Measurements from ENCODE around the gene KNOP1.
"Not testable (repeated sequence)": the region's sequence is repeated elsewhere in the genome, so short reads cannot be mapped to it uniquely, and the experiment has no call there.

The KNOP1 gene

DNA sequence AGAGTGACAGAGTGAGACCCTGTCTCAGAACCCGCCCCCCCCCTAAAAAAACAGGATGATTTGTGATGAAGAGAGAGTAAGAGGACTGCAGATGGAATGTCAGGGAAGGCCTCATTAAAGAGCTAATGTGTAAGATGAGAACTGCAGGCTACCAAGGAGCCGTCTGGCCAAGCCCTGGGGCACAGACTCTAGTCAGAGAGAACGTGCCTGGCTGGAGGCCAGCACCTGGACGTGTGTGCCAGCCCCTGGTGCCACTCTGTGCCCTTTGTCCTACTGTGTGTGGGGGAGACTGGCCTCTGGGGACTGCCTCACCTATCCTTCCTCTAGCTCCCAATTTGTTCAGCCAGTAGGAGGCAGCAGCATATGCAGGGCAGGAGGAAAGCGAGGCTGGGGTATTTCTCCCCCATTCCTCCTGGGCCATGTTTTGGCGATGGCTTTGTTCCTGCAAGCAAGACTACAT is 37.1 kb downstream of the KNOP1 start:
- DNase-seq: no peak

DNA sequence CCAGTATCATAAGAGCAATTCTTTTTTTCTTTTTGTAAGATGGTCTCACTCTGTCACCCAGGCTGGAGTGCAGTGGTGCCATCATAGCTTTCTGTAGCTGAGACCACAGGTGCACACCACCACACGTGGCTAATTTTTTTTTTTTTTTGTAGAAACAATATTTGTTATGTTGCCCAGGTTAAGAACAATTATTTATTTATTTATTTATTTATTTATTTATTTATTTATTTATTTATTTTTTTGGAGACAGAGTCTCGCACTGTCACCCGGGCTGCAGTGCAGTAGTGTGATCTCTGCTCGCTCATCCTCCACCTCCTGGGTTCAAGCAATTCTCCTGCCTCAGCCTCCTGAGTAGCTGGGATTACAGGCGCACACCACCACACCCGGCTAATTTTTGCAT is 38.7 kb downstream of the KNOP1 start:
- not testable (repeated sequence) for DNase-seq

DNA sequence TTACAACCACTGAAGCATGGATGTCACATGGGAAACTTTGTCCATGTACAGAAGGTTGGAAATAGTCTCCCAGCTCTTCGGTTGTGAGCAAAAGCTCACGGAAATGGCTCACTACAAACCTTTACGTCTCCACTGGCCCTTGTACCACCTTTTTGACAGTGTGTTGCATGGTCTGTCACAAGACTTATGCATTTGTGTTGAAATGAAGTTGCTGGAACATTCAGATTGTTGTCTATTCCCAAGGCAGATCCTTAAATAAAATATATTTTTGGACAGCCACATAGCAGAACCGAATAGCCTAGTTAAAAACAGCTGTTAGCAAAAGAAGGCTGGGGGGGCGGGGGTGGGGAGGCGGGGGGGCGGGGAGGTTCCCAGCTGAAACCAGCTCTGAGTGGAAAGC is 39.2 kb downstream of the KNOP1 start:
- DNase-seq: no peak

DNA sequence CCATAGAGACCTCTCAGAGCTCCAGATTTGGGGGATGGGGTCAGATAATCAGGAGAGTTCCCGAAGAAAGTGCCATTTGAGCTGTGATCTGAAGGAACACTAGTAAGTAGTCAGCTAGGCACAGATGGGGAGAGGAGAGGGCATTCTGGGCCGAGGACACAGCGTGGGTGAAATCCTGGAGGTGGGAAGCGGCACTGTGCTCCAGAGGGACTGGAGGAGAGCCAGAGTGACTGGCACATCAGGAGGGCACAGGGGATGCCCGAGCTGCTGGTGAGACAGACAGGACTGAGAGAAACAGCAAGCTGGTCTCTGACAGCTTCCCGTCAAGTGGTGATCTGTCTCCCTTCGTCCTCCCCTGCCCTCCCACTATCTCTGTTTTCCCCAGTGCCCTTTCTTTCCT is 40.6 kb downstream of the KNOP1 start:
- no peak for DNase-seq

DNA sequence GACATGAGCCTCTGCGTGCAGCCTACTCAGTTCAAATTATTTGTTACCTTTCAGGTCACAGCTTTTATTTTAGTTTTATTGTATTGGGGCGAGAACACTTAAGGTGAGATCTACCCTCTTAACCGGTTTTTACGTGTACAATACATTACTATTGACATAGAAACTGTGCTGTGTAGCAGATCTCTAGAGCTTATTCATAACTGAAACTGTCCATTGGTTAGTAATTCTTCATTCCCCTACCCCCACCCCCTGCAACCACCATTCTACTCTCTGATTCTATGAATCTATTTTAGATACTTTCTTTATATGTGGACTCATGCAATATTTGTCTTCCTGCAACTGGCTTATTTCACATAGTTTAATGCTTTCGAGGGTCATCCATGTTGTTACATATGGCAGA is 43.5 kb downstream of the KNOP1 start:
- no peak for DNase-seq

DNA sequence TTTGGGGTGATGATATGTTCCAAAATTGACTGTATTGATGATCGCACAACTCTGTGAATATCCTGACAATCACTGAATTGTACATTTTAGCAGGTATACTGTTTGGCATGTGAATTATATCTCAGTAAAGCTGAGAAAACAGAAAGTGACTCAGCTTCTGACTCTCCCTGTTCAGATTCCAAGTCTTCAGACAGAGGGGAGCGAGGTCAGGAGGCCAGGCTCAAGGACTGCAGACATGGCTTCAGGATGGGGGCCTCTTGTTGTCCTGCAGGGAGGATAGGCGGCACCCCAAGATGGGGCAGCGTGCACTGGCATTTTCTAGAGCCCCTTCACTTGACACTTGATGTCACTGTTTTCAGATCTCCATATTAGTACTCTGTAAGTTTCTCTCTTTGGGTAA is 45.6 kb downstream of the KNOP1 start:
- DNase-seq: no peak

DNA sequence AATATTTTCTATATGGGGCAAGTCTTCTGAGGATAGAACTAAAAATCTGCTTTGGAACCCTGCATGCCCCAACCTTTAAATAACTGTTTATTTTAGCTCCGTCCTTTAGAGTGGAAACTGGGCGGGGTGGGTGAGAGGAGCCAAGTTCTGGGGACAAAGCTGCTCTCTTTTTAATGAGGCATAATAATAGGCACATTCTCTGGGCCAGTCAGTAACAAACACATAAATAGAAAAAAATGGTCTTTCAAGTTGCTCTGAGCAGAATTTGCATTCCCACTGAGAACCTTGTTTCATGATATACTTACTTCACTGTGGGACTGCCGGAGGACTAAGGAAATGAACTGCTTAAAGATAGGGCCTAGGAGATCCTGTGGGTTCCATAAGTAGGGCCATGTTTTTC is 51.5 kb downstream of the KNOP1 start:
- DNase-seq: no peak

DNA sequence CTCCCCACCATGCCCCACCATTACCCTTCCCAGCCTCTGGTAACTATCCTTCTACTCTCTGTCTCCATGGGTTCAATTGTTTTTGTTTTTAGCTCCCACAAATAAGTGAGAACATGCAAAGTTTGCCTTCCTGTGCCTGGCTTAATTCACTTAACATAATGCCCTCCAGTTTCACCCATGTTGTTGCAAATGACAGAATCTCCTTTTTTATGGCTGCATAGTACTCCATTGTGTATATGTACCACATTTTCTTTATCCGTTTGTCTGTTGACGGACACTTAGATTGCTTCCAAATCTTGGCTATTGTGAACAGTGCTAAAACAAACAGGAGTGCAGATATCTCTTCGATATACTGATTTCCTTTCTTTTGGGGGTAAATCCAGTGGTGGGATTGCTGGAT is 52.7 kb downstream of the KNOP1 start:
- not testable (repeated sequence) for DNase-seq

DNA sequence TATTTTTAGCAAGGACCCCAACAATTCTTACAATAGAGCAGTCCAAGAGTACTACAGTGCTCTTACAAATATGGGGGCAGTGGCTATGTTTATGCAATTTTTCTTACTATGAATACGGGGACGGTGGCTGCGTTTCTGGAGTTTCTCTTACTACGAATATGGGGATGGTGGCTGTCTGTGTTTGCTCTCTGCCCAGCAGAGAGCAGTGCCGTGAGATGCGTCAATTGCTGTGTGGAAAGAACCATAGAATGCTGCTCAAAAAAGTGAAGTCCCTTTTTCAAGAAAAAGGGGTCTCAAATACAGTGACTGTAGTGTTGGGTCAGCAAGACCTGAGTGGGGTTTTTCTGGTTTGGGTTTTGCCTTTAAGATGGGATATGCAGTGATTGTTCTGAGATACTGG is 53.9 kb downstream of the KNOP1 start:
- no peak for DNase-seq

DNA sequence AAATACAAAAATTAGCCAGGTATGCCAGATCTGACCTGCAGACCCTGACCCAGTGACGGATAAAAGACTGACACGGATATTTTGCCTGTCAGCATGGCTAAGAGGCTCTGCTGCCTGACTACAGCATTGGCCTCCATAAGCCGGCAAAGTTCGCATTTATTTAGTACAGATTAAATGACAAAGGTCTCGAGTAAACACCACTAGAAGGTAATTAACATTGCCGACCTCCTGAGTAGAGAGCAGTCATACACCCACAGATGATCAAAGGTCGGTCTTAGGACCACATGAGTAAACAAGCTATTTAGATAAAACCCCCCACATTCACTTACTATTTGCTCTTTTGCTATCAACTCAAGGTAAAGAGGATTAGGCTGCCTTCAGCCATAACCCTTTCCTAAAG is 55.7 kb downstream of the KNOP1 start:
- DNase-seq: no peak

DNA sequence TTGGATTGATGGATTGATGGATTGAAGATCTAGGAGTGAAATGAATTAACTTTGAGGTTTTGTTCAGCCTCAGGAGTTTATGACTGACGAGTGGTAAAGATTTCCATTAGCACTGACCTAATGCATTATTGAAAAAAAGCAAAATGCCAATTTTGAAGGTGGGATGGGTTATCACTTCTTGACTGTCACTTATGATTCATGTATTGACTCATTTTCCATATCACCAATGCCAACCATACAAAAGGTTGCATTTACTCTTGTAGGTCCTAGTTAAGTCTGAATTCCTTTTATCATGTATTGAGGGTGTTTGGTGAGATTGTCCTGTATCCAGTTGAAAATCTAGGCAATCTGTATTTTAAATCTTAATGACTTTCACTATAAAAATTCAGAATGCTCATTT is 57.6 kb downstream of the KNOP1 start:
- DNase-seq: no peak

DNA sequence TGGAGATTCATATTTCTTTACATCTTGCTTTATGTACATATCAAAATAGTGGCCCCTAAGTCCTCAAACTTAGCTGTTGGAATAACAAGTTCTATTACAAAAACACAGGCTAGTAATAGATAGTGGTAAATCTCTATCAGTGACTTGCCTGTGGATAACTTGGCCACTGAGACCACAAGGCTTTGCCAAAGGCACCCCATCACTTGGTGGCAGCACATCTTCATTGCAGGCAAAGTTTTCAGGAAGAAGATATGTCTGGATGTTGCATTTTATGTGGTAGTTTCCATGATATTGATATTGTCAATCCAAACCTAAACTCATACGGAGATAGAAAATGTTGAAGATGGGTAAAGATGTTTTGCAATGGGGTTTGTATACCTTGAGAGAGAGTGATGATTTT is 58.5 kb downstream of the KNOP1 start:
- DNase-seq: no peak

DNA sequence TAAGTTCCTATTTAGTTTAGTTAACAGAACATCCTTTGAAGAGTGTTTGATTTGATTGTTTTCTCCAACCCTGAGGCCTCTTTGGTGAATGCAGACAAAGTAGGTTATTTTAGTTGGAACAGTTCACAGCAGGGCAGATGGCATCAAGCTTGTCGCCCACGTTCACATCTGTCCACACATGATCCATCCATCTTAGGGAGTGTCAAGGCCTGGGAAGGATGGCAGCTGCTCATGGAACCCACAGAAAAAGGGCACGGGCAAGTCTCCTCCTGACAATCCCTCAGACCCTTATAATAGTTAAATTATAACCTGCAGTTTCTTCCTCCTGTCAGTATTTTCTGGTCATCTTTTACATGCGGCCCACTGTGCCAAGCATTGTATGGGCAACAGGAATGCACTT is 60.2 kb downstream of the KNOP1 start:
- no peak for DNase-seq

DNA sequence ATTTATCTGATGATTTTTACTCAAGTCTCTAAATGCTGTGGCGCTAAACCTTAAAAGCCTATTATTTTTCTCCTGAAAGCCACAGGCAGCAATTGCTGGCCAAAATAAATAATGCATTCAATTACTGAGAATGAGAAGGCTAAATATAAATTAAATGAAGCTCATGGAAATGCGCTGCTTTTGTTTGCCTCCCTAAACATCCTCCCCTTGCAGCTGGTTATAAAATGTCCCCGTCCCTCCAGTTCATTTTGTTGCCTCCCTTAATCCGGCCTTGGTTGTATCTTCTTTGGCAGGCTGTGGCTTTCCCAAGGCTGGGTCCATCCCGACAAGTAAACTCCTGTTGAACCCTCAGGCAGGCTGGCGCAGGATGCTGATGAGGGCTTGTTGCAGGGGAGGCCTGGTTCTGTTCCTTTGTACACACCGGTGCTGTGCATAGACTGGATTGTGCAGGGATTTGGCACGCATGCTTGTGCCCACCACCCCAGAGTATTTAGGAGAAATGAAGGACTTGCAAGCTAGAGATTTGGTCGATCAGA is 62.7 kb downstream of the KNOP1 start:
- no peak for DNase-seq

DNA sequence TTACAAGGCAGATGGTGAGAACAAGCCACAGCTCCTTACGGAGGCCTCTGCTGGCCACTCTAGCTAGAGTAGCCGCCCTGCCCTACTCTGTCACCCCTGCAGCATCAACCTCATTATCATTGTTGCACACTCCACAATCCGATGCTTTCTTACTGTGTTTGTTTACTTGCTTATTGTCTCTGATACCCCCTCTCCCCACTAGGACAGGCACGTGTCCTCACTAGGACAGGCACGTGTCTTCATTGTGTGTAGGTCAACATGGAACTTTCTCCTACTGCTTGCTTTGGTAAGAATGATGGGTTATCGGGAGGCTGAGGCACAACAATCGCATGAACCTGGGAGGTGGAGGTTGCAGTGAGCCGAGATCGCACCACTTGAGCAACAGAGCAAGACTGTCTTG is 63.9 kb downstream of the KNOP1 start:
- no peak for DNase-seq
